K562 (cell line): ENCODE results near the gene DLGAP1. TPM values are rescaled to one million over a fixed set of nuclear protein-coding genes. Genes with fewer than 3 reads are reported as not detected.

Source experiments
- BMI1 ChIP-seq: fragments of 150-350 bp; IDR thresholded peaks from 2 replicates; pipeline ENCODE4 v1.6.1; 2014; ENCODE audit warnings: low read length
- FOSL1 ChIP-seq: fragments of 200-800 bp; sonication (Bioruptor generic); conservative IDR thresholded peaks from 2 replicates; pipeline ENCODE4 v1.6.1; 2016; ENCODE audit warnings: missing genetic modification characterization, missing compliant biosample characterization
- NEUROD1 ChIP-seq: fragments of 150-350 bp; IDR thresholded peaks from 2 replicates; pipeline ENCODE4 v1.6.1; 2014; ENCODE audit warnings: borderline replicate concordance, low read length, low read depth; ENCODE audit not compliant: partially characterized antibody
- SMAD4 ChIP-seq: fragments of 250-450 bp; sonication (Bioruptor Pico); conservative IDR thresholded peaks from 2 replicates; pipeline ENCODE4 v1.8.0; 2021; ENCODE audit warnings: inconsistent platforms, mild to moderate bottlenecking, moderate library complexity
- ZNF165 ChIP-seq: fragments of 250-450 bp; sonication (Bioruptor Pico); IDR thresholded peaks from 2 replicates; pipeline ENCODE4 v1.4.0; 2020; ENCODE audit warnings: borderline replicate concordance
- ZNF830 ChIP-seq: fragments of 250-450 bp; sonication (Bioruptor Pico); IDR thresholded peaks from 2 replicates; pipeline ENCODE4 v1.5.0; 2021; ENCODE audit warnings: mild to moderate bottlenecking
- polyA plus RNA-seq, 8 experiments: library from polyadenylated mRNA; depleted of rRNA in 4 of 8; stranded (reverse) in 5 of 8; unstranded in 3 of 8; fragments of >200 nt; fragmentation: Nextera tagmentation in 2 of 8; fragmentation: Illumina TruSeq in 1 of 8; extraction: Ambion mirVana in 2 of 8; extraction: Trizol in 1 of 8; gene quantifications; 2 replicates each; pipeline versions ENCODE4 v1.2.1 to v1.2.3, GENCODE V29; 2011 to 2014; ENCODE audit warnings: inconsistent platforms in 1 of 8, missing spikeins in 1 of 8
- total RNA-seq, 7 experiments: library from RNA; depleted of rRNA in 6 of 7; stranded (reverse); fragments of >200 nt in 6 of 7; fragmentation: Illumina TruSeq in 2 of 7; extraction: Trizol in 2 of 7; gene quantifications; 2 replicates each; pipeline versions ENCODE4 v1.2.1 to v1.2.3, GENCODE V29; 2011 to 2021; ENCODE audit warnings: low replicate concordance in 1 of 7
- TF ChIP-seq, protein P1 (sequence below): fragments of 250-450 bp; sonication (Bioruptor Pico); IDR thresholded peaks from 2 replicates; pipeline ENCODE4 v1.4.0; 2020; ENCODE audit warnings: mild to moderate bottlenecking, moderate library complexity
- TF ChIP-seq, protein P2 (sequence below): fragments of 250-450 bp; sonication (Bioruptor Pico); IDR thresholded peaks from 2 replicates; pipeline ENCODE4 v1.5.0; 2021
- TF ChIP-seq, protein P3 (sequence below), 2 experiments: fragments of 450-650 bp in 1 of 2; sonication (generic) in 1 of 2; formaldehyde crosslinking; conservative IDR thresholded peaks; 2 replicates each; pipeline versions ENCODE4 v1.4.0 to v1.8.1; 2020 to 2022; ENCODE audit warnings: mild to moderate bottlenecking in 1 of 2, missing genetic modification reagents in 1 of 2

Gene DLGAP1
- total and polyA plus RNA-seq, 9 of the 15 experiments (the other 6 are each of a cell fraction or from before 2014, with no cell fraction given): 0.04 to 0.22 (median 0.08) TPM

DNA sequence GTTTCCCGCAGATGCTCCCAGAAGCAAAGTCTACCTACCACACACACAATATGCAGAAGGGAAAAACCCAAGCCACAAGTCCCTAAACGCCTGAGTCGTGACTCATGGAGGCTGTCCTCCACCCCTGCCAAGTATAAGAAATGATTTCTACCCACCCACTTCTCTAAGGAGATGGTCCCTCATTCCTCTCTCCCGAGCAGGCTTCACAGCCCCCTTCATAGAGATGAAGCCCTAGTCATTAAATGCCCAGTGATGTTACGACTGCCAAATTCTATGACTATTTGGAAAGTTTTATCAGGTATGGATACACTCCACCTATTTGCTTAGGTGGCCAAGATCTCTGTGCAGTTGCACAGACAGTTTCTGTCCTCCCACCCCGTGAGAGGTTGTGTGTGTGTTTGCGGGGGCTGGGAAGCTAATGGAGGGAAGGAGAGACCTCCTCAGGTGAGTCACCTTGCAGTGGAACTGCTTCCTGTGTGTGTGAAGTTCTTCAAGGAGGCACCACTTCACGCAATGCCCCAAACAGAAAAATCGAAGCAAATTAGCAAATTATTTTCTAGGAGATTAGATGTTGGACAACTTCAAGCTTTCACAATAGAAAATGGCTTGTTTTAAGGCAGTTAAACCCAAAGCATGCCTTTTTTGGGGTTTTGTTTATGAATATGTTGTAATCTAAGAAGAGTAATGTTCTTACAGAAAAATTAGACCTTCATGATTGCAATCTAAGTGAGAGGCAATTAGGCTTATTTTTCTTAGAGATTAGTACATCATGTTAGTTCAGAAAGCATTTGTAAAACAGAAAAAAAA is 830.0 kb downstream of the DLGAP1 start (continued):
- TF ChIP-seq, protein P1, sequence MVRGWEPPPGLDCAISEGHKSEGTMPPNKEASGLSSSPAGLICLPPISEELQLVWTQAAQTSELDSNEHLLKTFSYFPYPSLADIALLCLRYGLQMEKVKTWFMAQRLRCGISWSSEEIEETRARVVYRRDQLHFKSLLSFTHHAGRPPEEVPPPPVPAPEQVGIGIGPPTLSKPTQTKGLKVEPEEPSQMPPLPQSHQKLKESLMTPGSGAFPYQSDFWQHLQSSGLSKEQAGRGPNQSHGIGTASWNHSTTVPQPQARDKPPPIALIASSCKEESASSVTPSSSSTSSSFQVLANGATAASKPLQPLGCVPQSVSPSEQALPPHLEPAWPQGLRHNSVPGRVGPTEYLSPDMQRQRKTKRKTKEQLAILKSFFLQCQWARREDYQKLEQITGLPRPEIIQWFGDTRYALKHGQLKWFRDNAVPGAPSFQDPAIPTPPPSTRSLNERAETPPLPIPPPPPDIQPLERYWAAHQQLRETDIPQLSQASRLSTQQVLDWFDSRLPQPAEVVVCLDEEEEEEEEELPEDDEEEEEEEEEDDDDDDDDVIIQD (CRISPR knock-in tag): 0 out of 2 replicates have a peak, but pooled peaks have one; percentile 27
- TF ChIP-seq, protein P2, sequence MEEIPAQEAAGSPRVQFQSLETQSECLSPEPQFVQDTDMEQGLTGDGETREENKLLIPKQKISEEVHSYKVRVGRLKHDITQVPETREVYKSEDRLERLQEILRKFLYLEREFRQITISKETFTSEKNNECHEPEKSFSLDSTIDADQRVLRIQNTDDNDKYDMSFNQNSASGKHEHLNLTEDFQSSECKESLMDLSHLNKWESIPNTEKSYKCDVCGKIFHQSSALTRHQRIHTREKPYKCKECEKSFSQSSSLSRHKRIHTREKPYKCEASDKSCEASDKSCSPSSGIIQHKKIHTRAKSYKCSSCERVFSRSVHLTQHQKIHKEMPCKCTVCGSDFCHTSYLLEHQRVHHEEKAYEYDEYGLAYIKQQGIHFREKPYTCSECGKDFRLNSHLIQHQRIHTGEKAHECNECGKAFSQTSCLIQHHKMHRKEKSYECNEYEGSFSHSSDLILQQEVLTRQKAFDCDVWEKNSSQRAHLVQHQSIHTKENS (CRISPR knock-in tag): peak; percentile 3; the same call in 1 of the 2 replicates
- TF ChIP-seq FOSL1 (tag) (peak; percentile 84), SMAD4 (CRISPR knock-in tag) (peak; percentile 51; the same call in 1 of the 2 replicates), NEUROD1 (peak; percentile 47), BMI1 (no peak), ZNF830 (no peak), ZNF165 (CRISPR knock-in tag) (peak; percentile 78; the same call in 1 of the 2 replicates)
- TF ChIP-seq, protein P3, sequence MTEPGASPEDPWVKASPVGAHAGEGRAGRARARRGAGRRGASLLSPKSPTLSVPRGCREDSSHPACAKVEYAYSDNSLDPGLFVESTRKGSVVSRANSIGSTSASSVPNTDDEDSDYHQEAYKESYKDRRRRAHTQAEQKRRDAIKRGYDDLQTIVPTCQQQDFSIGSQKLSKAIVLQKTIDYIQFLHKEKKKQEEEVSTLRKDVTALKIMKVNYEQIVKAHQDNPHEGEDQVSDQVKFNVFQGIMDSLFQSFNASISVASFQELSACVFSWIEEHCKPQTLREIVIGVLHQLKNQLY (CRISPR knock-in tag; conservative IDR thresholded peaks at IDR 0.05): no peak
